Measurements from ENCODE around the gene PGLYRP1.

PGLYRP1 gene

DNA sequence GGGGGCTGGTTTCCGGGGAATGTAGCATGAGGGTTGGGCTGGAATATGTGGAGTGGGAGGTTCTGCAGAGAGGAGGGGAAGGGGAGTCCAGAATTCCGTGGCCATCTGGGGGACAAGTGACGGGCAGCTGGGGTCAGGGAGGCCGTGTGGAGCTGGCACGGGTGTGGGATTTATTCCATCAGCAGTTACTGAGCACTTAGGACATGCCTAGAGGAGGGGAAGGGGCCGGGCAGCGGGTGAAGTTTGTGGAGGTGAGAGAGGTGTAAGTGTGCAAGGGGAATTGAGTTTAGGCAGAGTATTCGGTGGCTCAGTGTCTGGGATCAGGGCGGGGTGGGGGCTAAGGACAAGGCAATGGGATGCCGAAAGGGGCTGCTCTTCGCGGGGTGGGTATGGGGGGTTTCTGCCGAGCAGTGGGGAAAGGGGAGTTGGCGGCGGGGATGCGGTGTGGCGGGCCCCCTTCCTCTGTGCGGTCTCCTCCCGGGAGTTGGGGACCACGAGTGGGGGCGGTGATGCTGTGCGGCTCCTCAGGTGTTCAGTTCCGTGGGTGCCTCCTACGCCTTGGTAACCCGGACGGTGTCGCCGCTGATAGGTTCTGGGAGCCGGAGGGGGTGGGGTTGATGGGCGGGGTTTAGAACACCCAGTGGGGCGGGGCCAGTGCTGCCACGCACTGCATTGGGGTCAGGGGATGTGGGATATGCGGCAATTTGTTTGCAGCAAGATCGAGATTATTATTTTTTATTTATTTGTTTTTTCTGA lies 22.2 kb downstream of the PGLYRP1 start:
- DNase-seq (ENCODE audit: low read depth): peak; percentile 47

DNA sequence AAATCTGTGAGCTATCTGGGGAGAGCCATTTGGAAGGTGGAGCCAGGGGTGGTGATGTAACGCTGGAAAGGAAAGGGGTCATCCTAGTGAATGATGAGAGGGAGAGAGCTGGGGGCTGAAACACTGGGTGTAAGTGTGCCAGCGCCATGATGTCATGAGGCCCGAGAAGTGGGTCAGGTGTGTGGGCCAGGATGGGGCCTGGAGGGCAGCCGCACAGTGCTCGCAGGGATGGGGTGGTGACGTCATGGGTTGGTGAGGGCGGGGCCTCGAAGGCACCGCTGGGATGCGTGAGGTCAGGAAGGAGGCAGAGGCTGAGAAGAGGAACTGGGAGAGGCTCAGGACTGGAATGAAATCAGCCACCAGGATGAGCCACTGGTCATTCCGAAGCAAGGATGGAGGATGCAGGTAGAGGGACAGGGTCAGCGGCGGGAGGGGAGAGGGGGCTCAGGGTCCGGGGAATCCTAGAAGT lies 23.2 kb downstream of the PGLYRP1 start:
- no peak for DNase-seq (ENCODE audit: low read depth)

DNA sequence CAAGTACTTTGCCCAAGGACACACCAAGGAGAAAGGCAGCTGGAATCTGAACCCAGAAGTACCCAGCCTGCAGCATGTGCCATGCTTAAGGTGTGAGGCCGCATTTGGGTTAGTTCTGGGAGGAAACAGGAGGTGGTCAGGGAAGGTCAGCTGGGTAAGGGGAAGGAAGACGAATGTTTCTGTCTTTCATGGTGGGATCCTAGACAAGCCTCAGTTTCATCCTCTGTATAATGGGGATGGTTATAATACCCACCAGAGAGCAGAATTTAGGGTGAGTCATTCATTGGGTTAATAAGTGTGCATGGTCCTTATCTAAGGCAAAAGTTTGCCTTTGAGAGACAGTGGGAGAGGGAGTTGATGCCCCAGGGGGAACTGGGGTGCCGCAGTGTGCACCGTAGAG lies 24.0 kb downstream of the PGLYRP1 start:
- DNase-seq (ENCODE audit: low read depth): no peak

DNA sequence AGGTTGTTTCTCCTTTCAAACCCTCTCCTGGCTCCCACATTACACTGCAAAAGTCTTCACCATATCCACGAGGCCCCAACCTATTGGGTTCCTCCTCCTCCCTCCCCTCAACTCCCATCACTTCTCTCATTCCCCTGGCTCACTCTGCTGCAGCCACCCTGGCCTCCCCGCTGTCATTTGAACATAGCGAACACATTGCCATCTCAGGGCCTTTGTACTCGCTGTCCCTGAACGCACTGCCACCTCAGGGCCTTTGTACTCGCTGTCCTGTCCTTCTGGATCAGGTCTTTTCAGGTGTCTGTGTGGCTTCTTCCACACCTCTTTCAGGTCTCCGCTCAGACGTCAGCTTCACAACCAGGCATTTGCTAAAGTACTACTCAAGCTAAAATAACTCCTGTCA lies 25.9 kb downstream of the PGLYRP1 start:
- no peak for DNase-seq (ENCODE audit: low read depth)

DNA sequence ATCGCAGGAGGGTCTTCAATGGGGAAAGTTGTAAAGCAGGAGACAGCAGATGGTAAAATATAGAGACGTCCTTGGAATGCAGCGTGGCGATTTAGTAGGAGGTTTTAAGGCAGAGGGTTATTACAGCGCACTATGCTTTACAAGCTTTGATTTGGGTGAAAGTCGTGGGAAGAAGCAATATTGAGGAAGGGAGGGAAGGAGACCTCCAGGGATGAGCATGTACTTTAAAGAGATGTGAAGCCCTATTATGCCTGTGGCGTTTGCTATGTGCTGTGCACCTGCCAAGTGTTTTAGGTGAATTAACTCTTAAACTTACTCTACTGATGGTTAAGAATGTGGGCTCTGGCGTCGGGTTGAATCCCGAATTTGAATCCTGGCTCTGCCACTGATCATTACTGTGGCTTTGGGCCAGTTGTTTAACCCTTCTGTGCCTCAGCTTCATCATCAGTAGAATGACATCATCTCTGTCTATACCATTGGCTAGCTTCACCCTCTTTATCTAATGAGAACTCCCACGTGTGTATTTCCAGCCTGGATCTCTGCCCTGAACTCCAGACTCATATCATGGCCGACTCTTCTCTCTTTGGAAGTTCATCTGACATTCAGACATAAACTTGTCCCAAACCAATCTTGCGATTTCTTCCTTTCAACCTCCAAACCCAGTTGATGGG lies 27.0 kb downstream of the PGLYRP1 start:
- DNase-seq (ENCODE audit: low read depth): no peak

DNA sequence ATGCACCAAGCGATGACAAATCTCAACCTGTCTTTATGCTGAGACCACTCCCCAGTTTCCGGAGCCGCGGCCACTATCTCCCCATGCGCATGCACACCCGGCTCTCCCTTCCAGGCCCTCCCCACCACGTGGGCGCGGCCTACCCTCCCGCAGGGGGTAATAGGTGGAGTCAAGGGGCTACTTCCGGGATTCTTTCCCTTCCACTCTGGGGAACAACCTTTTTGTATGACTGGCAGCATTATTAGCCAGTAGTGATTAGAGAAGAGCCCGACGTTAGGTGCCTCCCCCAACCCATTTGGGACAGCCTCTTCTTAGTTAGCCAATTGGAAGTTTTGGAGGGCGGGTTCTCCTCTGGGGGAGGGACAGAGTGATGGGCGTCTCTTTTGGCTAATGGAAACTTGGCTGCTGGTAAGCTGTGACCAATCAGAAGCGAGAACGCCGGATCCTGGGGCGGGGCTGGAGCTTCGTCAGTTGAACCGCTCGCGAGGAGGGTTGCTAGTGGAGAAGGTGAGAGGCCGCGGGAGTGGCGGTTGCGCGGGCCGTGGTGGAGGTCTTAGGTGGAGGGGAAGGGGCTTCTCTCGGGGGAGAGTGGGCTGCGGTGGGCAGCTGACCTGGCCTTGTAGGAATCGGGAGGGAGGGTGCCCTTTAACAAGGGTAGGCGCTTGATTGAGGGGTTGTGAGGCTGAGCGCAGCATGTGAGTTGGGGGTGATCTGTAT lies 27.7 kb downstream of the PGLYRP1 start, which contains the start of gene CCDC61:
CCDC61 (plus strand) TSS at position 470 of the 717 bp plus-strand sequence. CDS start 7,552 bp downstream, outside the sequence.
- DNase-seq (ENCODE audit: low read depth): peak; percentile 93

DNA sequence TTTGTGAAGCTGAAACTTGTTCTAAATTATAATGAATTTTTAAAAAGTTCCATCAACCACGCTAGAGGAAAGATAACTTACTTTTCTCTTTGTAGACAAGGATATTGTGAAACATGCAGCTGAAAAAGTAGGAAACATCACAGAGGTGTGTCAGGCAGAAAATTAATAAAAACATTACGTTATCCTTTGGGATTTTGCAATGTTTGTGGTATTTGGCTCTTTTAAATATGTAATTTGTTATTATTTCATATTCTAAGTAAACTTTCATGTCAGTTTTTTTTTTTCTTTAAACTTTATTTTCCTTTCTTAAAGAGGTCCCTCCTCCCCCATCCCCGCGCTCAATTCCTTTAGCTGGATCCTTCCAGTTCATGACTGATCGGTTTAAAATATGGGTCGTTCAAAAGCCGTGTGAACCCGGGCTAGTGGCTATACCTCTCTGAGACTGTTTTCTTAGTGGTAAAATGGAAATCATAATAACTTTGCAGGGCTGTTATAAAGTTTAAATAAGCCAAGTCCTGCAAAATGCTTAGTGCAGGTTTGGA lies 28.3 kb downstream of the PGLYRP1 start:
- DNase-seq (ENCODE audit: low read depth): no peak

DNA sequence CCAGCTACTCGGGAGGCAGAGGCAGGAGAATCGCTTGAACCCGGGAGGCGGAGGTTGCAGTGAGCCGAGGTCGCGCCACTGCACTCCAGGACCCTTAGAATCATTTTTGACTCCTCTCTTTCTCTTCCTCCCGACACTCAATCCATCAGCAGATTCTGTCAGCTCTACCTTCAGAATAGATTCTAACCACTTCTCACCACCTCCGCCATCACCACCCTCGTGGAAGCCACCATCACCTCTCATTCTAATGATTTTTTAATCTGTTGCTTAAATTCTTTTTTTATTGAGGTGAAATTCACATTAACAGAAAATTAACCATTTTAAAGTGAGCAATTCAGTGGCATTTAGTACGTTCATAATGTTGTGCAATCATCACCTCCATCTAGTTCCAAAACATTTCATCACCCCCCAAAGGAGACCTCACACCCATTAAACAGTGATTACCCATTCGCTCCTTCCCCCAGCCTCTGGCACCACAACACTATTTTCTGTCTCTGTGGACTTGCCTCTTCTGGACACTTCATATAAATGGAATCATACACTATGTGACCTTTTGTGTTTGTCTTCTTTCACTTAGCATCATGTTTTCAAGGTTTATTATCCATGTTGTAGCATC lies 32.6 kb downstream of the PGLYRP1 start:
- no peak for DNase-seq (ENCODE audit: low read depth)

DNA sequence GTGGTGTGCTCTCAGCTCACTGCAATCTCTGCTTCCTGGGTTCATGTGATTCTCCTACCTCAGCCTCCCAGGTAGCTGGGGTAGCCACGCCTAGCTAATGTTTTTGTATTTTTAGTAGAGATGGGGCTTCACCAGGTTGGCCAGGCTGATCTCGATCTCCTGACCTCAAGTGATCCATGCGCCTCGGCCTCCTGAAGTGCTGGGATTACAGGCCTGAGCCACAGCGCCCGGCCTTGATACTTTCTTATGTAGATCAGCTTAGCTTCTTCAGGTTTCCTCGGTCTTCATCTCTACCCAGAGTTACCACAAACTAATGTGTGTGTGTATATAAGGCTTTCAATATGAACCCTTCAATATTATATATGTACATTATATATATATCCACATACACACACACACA lies 37.5 kb downstream of the PGLYRP1 start:
- no peak for DNase-seq (ENCODE audit: low read depth)

DNA sequence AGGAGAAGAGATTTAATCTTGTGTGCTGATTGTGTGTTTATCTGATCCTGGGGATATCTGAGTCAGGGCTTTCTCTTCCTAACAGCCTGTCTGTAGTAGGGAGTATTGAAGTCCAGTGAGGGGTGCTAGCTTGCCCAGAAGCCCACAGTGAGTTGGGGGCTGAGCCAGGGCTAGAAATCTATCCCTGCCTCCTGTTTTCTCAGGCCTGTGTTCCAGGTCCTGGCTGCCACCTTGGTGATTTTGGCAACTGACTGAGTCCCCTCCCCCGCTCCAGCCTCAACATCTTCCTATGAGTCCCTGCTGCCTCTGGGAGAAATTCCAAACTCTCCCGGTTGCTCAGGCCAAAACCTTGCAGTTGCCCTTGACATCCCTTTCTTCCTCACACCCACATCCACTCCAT lies 41.5 kb downstream of the PGLYRP1 start:
- no peak for DNase-seq (ENCODE audit: low read depth)

DNA sequence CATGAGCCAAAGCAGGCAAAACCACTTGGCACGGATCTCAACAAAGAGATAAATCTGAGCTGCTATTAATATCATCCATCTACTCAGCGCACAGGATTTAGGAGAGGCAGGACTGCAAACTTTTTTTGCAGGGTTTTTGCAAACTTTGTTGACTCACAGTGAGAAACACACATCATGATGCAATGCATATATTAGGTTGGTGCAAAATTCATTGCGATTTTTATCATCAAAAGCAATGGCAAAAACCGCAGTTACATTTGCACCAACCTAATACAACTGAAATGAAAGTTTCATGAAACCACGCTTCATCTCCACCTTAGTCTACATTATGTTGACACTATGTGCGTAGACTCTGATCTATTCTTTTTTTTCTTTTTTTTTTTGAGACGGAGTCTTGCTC lies 44.7 kb downstream of the PGLYRP1 start:
- no peak for DNase-seq (ENCODE audit: low read depth)

DNA sequence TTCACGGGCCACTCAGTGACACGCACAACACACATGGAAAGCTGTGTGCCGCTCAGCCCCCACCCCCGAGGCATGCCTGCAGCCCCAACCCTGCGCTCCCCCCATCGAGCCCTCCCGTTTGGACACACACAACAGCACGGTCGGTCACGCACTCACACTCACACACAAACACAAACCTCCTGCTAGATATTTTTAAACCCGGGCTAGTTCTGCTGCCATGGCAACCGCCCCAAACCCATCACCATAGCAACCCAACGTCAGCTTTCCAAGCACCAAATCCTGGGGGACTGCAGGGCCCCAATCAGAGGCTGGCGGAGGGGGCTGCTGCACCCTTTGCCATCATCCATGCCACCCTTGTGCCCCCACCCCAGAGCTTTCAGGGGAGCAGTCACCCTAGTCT lies 46.7 kb downstream of the PGLYRP1 start:
- no peak for DNase-seq (ENCODE audit: low read depth)

DNA sequence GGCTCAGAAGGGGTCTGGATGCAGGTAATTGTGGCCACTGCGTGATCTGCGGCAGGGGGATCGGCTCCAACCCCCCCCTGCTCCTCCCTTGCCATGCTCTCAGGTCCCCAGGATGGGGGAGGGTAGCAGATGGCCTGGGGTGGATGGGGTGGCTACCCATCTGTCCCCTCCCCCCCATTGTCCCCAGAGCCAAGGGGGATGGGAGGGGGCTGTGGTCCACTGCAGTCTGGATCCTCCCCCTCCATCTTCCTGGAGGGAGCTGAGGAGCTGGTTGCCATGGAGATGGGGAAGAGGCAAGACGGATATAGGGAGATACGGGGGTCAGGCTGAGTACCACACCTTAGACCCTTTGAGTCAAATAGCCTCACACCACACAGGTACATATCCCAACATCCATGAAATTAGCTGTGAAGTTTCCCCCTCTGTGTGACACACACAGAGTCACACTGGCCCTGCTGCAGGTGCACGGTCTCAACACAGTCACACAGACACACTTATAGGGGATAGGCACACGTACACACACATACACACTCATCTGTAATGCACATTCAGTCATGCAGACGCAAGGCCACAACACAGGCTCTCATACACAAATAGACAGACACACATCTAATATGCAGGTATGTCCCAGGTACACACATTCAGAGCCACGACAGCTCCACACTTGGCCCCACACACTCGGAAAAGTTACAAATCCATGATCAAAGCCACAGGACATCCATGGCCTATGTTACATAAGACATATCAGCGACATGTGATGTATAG lies 47.4 kb downstream of the PGLYRP1 start:
- no peak for DNase-seq (ENCODE audit: low read depth)

DNA sequence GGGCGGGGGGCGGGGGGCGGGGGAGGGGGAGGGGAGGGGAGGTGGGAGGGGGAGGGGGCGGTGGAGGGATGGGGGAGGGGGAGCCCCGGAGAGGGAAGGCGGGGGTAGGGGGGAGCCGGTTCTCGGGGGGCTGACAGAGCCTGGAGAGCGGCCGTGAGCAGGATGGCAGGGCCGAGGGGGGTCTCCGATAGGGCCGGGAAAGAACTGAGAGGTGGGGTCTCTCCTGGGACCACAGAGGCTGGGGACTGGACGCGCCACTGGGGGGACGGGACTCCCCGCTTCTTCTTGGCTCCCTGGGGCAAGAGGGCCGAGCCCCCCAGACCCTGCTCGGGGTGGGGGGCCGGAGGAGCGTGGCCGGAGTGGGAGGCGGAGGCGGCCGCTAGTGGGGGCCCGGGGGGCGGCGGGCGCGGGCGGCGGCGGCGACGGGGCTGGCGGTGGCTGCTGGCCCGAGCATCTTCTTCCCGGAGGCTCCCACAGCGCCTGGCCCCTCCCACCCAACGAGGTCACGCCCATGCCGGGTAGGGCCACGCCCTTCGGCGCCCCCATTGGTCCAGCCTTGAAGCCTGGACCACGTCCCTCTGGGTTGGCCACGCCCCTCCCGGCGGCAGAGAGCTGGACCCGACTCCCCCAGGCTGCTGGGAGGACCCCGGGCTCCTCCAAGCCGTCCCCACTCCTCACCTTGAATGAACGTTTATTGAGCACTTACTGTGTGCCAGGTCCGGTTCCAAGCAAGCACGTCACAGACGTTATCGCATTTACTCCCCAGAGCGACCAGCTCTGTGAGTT lies 49.1 kb downstream of the PGLYRP1 start, which contains the start of gene NOVA2:
NOVA2 (minus strand) TSS at position 313 of the 786 bp plus-strand sequence. CDS start 514 bp downstream, outside the sequence.
- no peak for DNase-seq (ENCODE audit: low read depth)

DNA sequence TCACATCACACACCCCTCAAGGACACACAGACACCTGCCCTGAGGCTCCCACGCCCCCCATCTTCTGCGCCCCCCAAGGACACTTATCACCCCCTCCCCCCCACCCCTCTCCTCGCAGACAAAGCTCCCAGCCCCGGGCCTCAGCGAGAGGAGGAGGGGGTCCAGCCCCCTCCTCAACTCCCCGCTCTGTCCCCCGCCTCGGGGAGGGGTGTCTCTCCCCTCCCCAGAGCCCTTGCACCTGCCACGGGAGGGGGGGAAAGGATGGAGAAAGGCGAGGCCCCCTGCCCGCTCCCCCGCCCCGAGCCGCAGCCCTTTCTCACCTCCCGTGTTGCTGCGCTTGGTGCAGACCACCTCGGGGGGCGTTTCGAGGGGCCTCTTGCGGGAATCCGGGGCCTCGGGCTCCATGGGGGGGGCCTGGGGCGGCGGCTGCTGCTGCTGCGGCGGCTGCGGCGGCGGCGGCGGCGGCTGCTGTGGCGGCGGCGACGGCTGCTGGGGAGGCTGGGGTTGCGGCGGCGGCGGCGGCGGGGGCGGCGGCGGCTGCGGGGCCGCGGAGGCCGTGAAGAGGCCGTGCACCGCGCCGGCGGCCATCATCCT lies 49.8 kb downstream of the PGLYRP1 start:
- DNase-seq (ENCODE audit: low read depth): no peak

DNA sequence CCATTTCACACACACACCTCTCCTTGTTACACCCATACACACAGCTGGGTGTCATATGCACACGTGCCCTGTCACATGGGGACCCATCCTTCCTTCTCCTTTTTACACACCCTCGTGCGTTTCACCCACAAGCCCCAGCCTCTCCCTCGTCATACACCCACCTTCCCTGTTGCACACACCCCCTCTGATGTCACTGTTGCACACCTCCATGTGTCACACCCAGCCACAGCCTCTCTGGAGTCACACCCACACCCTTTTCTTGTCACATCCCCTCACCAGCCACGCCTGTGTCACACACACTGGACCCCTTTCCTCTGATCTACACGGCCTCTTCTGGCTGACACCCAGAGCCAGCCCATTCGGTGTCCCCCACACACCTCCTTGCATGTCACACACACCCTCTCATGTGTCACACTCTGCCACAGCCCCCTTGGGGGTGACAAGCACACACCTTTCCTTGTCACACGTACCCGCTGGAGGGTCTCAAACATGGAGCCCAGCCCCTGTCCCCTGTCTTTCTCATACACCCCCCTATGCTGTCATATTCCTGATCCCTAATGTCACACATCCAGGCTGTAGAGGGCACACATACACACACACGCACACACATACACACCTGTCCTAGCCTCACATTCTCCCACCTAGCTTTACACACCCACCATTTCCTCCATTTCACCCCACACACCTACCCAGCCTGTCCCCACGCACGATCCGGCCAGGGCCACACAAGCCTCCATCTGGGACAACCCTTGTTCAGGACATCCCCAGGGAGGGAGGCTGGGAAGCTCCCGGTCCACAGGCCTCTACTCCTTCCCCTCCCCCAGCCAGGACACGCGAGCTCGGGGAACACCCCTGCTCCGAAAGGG lies 50.5 kb downstream of the PGLYRP1 start:
- no peak for DNase-seq (ENCODE audit: low read depth)

DNA sequence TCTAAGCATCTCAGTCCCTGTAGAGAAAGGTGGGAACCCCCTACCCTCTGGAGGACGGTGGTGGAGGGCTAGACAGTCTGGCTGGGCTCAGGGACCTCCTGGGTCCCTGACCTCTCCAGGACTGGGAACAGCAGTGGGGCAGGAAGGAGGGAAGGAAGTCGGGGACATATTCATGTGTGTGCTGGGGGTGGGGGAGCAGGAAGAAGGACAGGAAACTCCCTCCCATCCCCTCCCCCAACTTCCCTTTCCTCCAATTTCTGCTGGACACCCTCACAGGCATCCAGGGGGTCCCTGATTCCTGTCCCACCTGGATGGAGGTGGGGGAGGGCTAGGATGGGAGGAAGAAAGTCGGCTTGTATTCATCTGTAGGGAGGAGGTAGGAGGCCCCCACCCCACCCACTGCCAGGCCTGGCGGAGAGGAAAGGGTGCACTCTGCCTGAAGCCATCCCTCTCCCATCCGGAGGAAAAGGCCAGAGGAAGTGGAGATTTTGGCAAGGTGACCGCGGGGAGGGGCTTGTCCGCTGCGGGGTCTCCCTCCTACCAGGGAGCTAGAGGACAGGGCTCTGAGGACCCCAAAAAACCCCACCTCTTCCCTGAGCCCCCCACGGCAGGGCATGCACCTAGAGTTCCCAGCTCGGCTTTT lies 51.5 kb downstream of the PGLYRP1 start:
- DNase-seq (ENCODE audit: low read depth): no peak

DNA sequence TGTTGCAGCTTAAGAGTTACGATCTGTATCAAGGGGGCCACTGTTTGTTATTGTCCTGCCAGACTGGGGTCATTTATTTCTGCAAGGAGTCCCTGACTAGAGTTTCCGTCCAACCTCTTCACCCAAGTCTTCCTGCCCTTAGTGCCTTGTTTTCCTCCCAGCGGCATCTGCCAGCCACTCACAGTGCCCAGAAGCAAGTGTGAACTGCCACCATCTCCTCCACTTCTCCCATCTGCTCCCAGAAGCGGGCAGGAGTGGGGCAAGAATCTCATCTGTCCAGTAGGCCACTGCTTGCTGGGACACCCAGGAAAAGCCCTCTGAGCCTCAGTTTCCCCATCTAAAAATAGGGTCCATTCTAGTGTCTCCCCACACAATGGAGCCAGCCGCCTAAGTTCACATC lies 53.2 kb downstream of the PGLYRP1 start:
- no peak for DNase-seq (ENCODE audit: low read depth)
